B cell (primary cell): ENCODE results near the gene LIN7B. TPM values are rescaled to one million over a fixed set of nuclear protein-coding genes. Genes with fewer than 3 reads are reported as not detected.

ENCODE experiments used
- ATAC-seq: fragments of 200-7000 bp; cut with Tn5 transposase; one replicate; pipeline ENCODE4 v1.10.0; 2021; ENCODE audit warnings: low read depth, mild to moderate bottlenecking, moderate number of reproducible peaks, moderate library complexity
- CTCF ChIA-PET: fragments of 350-600 bp; sonication (Branson Sonifier 250); formaldehyde crosslinking; loops from one replicate; lab custom pipeline; 2021; ENCODE audit warnings: antibody characterized with exemption, inconsistent platforms; lab: Charles Lee
- POLR2A ChIA-PET: fragments of 350-600 bp; sonication (Branson Sonifier 250); formaldehyde crosslinking; loops from one replicate; lab custom pipeline; 2021; ENCODE audit warnings: antibody characterized with exemption; lab: Charles Lee
- DNase-seq: peaks from one replicate; pipeline ENCODE4 v3.0.0; 2013
- H2AFZ ChIP-seq: 2 replicates; pipeline ENCODE4 v1.6.1; 2012; ENCODE audit warnings: mild to moderate bottlenecking, low read depth, low read length; ENCODE audit not compliant: insufficient read depth, poor library complexity, severe bottlenecking
- H3K27ac ChIP-seq, 2 donors: 1 replicate in 1 of 2; 2 replicates in 1 of 2; pipeline ENCODE4 v1.5.1; 2012 to 2013; ENCODE audit warnings: low read length in 2 of 2, mild to moderate bottlenecking in 2 of 2, moderate library complexity in 1 of 2
- H3K27me3 ChIP-seq, 4 experiments: fragments of 200-600 bp in 1 of 4; sonication (generic) in 1 of 4; replicated peaks in 1 of 4; 1 replicate in 2 of 4; 2 replicates in 2 of 4; pipeline versions ENCODE4 v1.6.1 to v1.7.0; 2013 to 2016; ENCODE audit warnings: low read length in 3 of 4, mild to moderate bottlenecking in 2 of 4, mixed read lengths in 1 of 4, moderate library complexity in 1 of 4; ENCODE audit not compliant: insufficient read depth in 4 of 4, control insufficient read depth in 3 of 4; ENCODE audit errors: control extremely low read depth in 1 of 4
- H3K36me3 ChIP-seq, 2 experiments: replicated peaks in 1 of 2; 1 replicate in 1 of 2; 2 replicates in 1 of 2; pipeline versions ENCODE4 v1.6.1 to v1.7.1; 2013; ENCODE audit warnings: low read length in 1 of 2; ENCODE audit not compliant: insufficient read depth in 2 of 2, control insufficient read depth in 1 of 2; ENCODE audit errors: control extremely low read depth in 1 of 2, extremely low read depth in 1 of 2
- H3K4me1 ChIP-seq, 2 donors: fragments of 200-600 bp in 1 of 2; sonication (generic) in 1 of 2; 1 replicate in 1 of 2; 2 replicates in 1 of 2; pipeline versions ENCODE4 v1.5.1 to v1.6.1; 2013 to 2017; ENCODE audit warnings: low read length in 2 of 2; ENCODE audit not compliant: control insufficient read depth in 2 of 2, insufficient read depth in 2 of 2
- H3K4me2 ChIP-seq: replicated peaks from 2 replicates; pipeline ENCODE3; 2012; ENCODE audit warnings: mild to moderate bottlenecking, low read depth, low read length; ENCODE audit not compliant: poor library complexity, severe bottlenecking
- H3K4me3 ChIP-seq, 5 experiments: fragments of 200-600 bp in 1 of 5; sonication (generic) in 1 of 5; 1 replicate in 3 of 5; 2 replicates in 2 of 5; pipeline versions ENCODE4 v1.5.1 to v1.7.0; 2011 to 2016; ENCODE audit warnings: low read length in 4 of 5, mild to moderate bottlenecking in 4 of 5, low read depth in 2 of 5, control low read depth in 1 of 5, moderate library complexity in 1 of 5; ENCODE audit not compliant: insufficient read depth in 1 of 5; ENCODE audit errors: control extremely low read depth in 1 of 5, extremely low read depth in 1 of 5
- H3K79me2 ChIP-seq: fragments of 200-600 bp; sonication (generic); one replicate; pipeline ENCODE4 v1.6.0; 2016; ENCODE audit warnings: low read length; ENCODE audit not compliant: control insufficient read depth, insufficient read depth
- H3K9ac ChIP-seq: fragments of 200-600 bp; sonication (generic); 2 replicates; pipeline ENCODE4 v1.6.1; 2017; ENCODE audit warnings: mild to moderate bottlenecking, low read length, moderate library complexity
- H3K9me3 ChIP-seq, 3 donors: one replicate each; pipeline versions ENCODE4 v1.6.1 to v1.7.1; 2013; ENCODE audit warnings: low read length in 2 of 3; ENCODE audit not compliant: control insufficient read depth in 2 of 3, insufficient read depth in 1 of 3; ENCODE audit errors: control extremely low read depth in 1 of 3
- H4K20me1 ChIP-seq: 2 replicates; pipeline ENCODE4 v1.6.0; 2012; ENCODE audit warnings: mild to moderate bottlenecking, low read length; ENCODE audit not compliant: insufficient read depth, control insufficient read depth, poor library complexity, severe bottlenecking
- H3K27ac Mint-ChIP-seq: one replicate; pipeline ENCODE4 v1.8.0; 2021; ENCODE audit warnings: mixed read lengths
- H3K27me3 Mint-ChIP-seq: one replicate; pipeline ENCODE4 v1.8.0; 2021; ENCODE audit warnings: mixed read lengths
- H3K4me1 Mint-ChIP-seq: one replicate; pipeline ENCODE4 v1.8.0; 2021; ENCODE audit warnings: mixed read lengths
- H3K4me3 Mint-ChIP-seq: one replicate; pipeline ENCODE4 v1.8.0; 2021; ENCODE audit warnings: mixed read lengths
- H3K9me3 Mint-ChIP-seq: one replicate; pipeline ENCODE4 v1.8.0; 2022; ENCODE audit warnings: mixed read lengths; ENCODE audit not compliant: insufficient read depth
- EZH2 ChIP-seq: IDR thresholded peaks from 2 replicates; pipeline ENCODE4 v1.6.1; 2012; ENCODE audit warnings: borderline replicate concordance, low read depth, mild to moderate bottlenecking, moderate library complexity, low read length; ENCODE audit not compliant: insufficient read depth, poor library complexity, severe bottlenecking
- WGBS: methylation state at CpG from one replicate; pipeline ENCODE4 v1.1.5; 2013; ENCODE audit warnings: missing lambda C conversion rate; ENCODE audit not compliant: insufficient coverage; 5-methylcytosine and 5-hydroxymethylcytosine counted together
- intact Hi-C: fragments of 100-400 bp; cut with micrococcal nuclease; formaldehyde crosslinking; loops from one replicate; pipeline ENCODE4 v1.10.0; 2022
- polyA plus RNA-seq: library from polyadenylated mRNA; depleted of rRNA; stranded (reverse); fragments of >200 nt; gene quantifications from 2 replicates; pipeline ENCODE4 v1.2.3, GENCODE V29; 2012
- total RNA-seq, 2 donors: library from RNA; stranded (reverse); fragments of 120-200 nt in 1 of 2; gene quantifications; 1 replicate in 1 of 2; 2 replicates in 1 of 2; pipeline versions ENCODE4 v1.2.3 to v1.2.4, GENCODE V29; 2013 to 2022
- TF ChIP-seq, protein P1 (sequence below): fragments of 200-600 bp; IDR thresholded peaks from one replicate; pipeline ENCODE4 v1.8.0; 2022; ENCODE audit warnings: antibody characterized with exemption, mild to moderate bottlenecking

The LIN7B gene
- total and polyA plus RNA-seq, 2 donors (not counting 1 experiment from before 2014, with no cell fraction given), result 7.4 to 12.4 TPM

DNA sequence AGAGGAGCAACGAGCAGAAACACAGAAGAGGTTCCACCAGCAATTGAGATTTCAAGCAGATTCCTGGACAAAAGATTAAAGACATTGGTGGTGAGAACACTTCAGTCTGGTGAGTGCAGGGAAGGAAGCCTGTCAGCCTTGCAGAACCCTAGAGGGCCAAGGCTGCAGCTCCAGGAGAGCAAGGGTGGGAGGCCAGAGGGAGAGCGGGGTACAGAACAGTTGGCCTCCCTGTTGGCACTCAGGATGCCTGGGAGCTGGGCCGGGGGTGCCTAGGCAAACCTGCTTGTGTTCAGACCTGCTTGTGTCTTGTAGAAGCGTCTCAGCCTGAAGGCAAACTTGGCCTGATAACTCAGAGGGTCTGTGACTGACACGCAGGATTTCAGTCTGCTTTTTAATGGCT is 5.1 kb upstream of the LIN7B start:
- no peak for TF ChIP-seq EZH2
- TF ChIP-seq, protein P1, sequence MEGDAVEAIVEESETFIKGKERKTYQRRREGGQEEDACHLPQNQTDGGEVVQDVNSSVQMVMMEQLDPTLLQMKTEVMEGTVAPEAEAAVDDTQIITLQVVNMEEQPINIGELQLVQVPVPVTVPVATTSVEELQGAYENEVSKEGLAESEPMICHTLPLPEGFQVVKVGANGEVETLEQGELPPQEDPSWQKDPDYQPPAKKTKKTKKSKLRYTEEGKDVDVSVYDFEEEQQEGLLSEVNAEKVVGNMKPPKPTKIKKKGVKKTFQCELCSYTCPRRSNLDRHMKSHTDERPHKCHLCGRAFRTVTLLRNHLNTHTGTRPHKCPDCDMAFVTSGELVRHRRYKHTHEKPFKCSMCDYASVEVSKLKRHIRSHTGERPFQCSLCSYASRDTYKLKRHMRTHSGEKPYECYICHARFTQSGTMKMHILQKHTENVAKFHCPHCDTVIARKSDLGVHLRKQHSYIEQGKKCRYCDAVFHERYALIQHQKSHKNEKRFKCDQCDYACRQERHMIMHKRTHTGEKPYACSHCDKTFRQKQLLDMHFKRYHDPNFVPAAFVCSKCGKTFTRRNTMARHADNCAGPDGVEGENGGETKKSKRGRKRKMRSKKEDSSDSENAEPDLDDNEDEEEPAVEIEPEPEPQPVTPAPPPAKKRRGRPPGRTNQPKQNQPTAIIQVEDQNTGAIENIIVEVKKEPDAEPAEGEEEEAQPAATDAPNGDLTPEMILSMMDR, result no peak
- DNase-seq, result peak; percentile 14
- Histone ChIP-seq H3K4me3 (no peak overlapping the region), H4K20me1 (peaks cover 34% of the 10 kb centered on the region), H3K79me2 (no peaks in the 10 kb centered on the region), H3K27ac (no peak overlapping the region), H3K4me2 (no peak overlapping the region), H3K9ac (no peak overlapping the region), H2AFZ (no peak overlapping the region), H3K36me3 (peaks cover 0 to 40% of the 10 kb centered on the region in 2 experiments), H3K9me3 (no peaks in the 10 kb centered on the region), H3K4me1 (peaks cover 8 to 13% of the 10 kb centered on the region in 2 donors), H3K27me3 (no peaks in the 10 kb centered on the region)
- ChIA-PET POLR2A (interaction anchor here (0.8 kb wide), 1 partner anchor 478 kb away, joined by 3 read pairs; no protein-coding TSS in a partner anchor), CTCF (interaction anchor here (0.6 to 2.2 kb wide), 3 partner anchors 11 to 640 kb away, joined by 3 to 8 read pairs (median 4); no protein-coding TSS in a partner anchor)
- Mint-ChIP-seq H3K9me3 (no peaks in the 10 kb centered on the region), H3K27ac (no peak overlapping the region), H3K27me3 (no peaks in the 10 kb centered on the region), H3K4me1 (peaks cover 21% of the 10 kb centered on the region), H3K4me3 (no peak overlapping the region)
- intact Hi-C loops, result no loop called here
- ATAC-seq, result no peak
- 92% methylated on average over 4 of the region's 5 CpGs for WGBS

DNA sequence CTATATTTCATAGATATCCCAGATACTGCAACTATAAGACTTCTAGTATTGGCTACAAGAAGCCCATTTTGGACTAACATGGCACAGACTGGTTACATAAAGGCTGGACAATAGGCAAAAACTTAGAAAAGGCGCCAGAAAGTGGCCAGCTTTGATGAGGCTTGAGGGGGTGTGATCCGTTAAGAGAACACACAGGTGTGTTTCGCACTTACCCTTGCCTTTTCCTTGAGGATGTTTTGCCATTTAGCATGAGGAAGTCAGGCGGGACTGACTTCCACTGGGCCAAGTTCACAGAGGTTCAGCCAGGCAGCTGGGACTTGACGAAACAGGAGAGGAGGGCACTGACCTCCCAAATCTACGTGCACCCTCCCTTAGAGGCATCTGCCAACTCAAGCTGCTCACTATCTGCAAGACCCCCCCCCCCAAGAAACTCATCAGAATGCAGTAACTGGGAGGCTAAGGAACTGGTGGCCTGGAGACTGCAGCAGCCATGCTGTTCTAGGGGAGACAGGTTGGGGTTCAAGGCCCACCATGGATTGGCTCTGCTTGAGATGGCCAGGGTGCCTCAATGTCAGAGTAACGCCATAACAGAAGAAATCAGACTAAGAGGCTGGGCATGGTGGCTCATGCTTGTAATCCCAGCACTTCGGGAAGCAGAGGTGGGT is 4.5 kb upstream of the LIN7B start:
- Mint-ChIP-seq H3K4me1 (peaks cover 17% of the 10 kb centered on the region), H3K4me3 (no peak overlapping the region), H3K27ac (no peak overlapping the region), H3K27me3 (no peaks in the 10 kb centered on the region), H3K9me3 (no peaks in the 10 kb centered on the region)
- no peak overlapping the region for H3K4me2 ChIP-seq
- H3K27ac ChIP-seq, result no peak overlapping the region
- H3K9ac ChIP-seq, result no peak overlapping the region
- H3K79me2 ChIP-seq, result no peaks in the 10 kb centered on the region
- ChIA-PET CTCF (interaction anchor here (2.2 kb wide), 1 partner anchor 12 kb away, joined by 8 read pairs; no protein-coding TSS in a partner anchor), POLR2A (no interaction called here)
- no peak overlapping the region for H3K4me3 ChIP-seq
- 100% methylated on average over 6 of the region's 8 CpGs for WGBS
- no peak overlapping the region for H2AFZ ChIP-seq
- DNase-seq, result no peak
- peaks cover 32% of the 10 kb centered on the region for H4K20me1 ChIP-seq
- TF ChIP-seq, protein P1, result no peak
- TF ChIP-seq EZH2, result no peak
- intact Hi-C loops, result loop anchor here (5.0 to 10.0 kb wide), 4 partner anchors 38 to 565 kb away; partner anchors contain the start of genes DBP, GYS1, PRMT1 and RUVBL2
- H3K36me3 ChIP-seq, result peaks cover 0 to 37% of the 10 kb centered on the region in 2 experiments
- H3K9me3 ChIP-seq, result no peaks in the 10 kb centered on the region
- peaks cover 5 to 11% of the 10 kb centered on the region in 2 donors for H3K4me1 ChIP-seq
- ATAC-seq, result no peak
- H3K27me3 ChIP-seq, result no peaks in the 10 kb centered on the region
